Central memory CD4-positive, alpha-beta T cell (primary cell): ENCODE data around the gene BCL2.

Experiments
- DNase-seq: peaks from one replicate; pipeline ENCODE4 v3.0.0; 2022

Gene BCL2

GRCh38 chr18:63178971-63179370 lies 140.6 kb downstream of the BCL2 start:
- DNase-seq: no peak

- DNase-seq: no peak
Observed at GRCh38 chr18:63177919-63178821, 141.4 kb downstream of the BCL2 start.

GRCh38 chr18:63177259-63177658 lies 142.3 kb downstream of the BCL2 start:
- no peak for DNase-seq

- no peak for DNase-seq
Observed at GRCh38 chr18:63175264-63175663, 144.3 kb downstream of the BCL2 start.

- no peak for DNase-seq
Observed at GRCh38 chr18:63173983-63174382, 145.6 kb downstream of the BCL2 start.

- DNase-seq: no peak
Observed at GRCh38 chr18:63169853-63170252, 149.7 kb downstream of the BCL2 start.

GRCh38 chr18:63168287-63168686 lies 151.3 kb downstream of the BCL2 start:
- no peak for DNase-seq

GRCh38 chr18:63166142-63166541 lies 153.4 kb downstream of the BCL2 start:
- no peak for DNase-seq

- DNase-seq: no peak
Observed at GRCh38 chr18:63164396-63164795, 155.2 kb downstream of the BCL2 start.

- DNase-seq: no peak
Observed at GRCh38 chr18:63162271-63163014, 157.1 kb downstream of the BCL2 start.

- peak; percentile 89 for DNase-seq
Observed at GRCh38 chr18:63161761-63162195, 157.8 kb downstream of the BCL2 start.

GRCh38 chr18:63161032-63161760 lies 158.4 kb downstream of the BCL2 start:
- DNase-seq: peak; percentile 73

GRCh38 chr18:63160172-63160995 lies 159.2 kb downstream of the BCL2 start:
- peak; percentile 38 for DNase-seq

GRCh38 chr18:63159590-63159989 lies 160.0 kb downstream of the BCL2 start:
- no peak for DNase-seq

GRCh38 chr18:63158676-63159291 lies 160.8 kb downstream of the BCL2 start:
- no peak for DNase-seq

GRCh38 chr18:63158012-63158631 lies 161.4 kb downstream of the BCL2 start:
- DNase-seq: no peak

- peak; percentile 40 for DNase-seq
Observed at GRCh38 chr18:63157293-63158011, 162.1 kb downstream of the BCL2 start.

GRCh38 chr18:63155910-63156773 lies 163.4 kb downstream of the BCL2 start:
- no peak for DNase-seq

GRCh38 chr18:63155169-63155852 lies 164.3 kb downstream of the BCL2 start:
- peak; percentile 78 for DNase-seq
